NCI-H526 (cell line): ENCODE results near the gene TIMM10B.
"Not testable (repeated sequence)": the region's sequence is repeated elsewhere in the genome, so short reads cannot be mapped to it uniquely, and the experiment has no call there.

Experiments used
- DNase-seq, 2 experiments: peaks; one replicate each; lab custom pipeline; 2025; lab: John Stamatoyannopoulos, UW

Gene TIMM10B

DNA sequence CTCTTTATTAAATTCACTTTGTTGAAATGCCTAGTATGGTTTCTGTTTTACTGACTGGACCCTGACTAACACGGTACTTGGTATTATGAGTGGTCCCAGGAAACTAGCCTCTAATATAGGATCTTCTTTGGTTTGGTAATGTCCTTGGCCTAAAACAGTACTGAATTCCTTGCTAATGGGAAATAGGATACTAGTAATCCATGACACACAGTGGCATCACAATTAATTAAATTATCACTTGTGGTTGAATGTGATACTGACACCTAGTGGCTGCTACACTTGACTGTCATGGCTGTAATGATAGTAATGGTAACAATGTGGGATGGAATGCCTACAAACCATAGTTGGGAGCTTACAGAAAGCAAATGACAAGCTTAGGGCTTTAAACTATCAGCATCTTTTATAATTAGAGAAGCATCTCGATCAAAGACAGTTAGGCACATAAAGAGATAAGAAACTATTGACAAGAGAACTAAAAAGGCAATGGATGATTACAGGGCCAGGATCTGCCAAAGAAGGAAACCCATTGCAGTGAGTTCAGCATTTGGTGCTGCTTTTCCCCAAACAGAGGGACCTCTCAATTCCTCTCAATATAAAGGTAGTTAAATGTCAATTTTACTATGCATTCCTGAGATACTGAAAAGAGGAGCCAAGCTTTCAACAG, 24.4 kb downstream of the TIMM10B start:
- DNase-seq, result peak in 1 of 2 experiments; percentile 64

DNA sequence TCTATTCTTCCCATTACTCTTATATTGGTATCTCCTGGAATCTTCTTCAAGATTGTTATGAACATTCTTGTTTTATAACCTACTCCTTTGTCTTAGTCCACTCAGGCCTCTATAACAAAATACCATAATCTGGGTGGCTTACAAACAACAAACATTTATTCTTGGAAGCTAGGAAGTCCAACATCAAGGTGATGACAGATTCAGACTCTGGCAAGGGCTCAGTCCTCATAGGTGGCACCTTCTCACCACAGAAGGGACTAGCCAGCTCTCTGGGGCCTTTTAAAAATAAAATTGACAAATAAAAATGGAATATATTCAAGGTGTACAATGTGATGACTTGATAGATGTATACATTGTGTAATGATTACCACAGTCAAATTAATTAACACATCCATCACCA, 35.6 kb downstream of the TIMM10B start:
- no peak for DNase-seq

DNA sequence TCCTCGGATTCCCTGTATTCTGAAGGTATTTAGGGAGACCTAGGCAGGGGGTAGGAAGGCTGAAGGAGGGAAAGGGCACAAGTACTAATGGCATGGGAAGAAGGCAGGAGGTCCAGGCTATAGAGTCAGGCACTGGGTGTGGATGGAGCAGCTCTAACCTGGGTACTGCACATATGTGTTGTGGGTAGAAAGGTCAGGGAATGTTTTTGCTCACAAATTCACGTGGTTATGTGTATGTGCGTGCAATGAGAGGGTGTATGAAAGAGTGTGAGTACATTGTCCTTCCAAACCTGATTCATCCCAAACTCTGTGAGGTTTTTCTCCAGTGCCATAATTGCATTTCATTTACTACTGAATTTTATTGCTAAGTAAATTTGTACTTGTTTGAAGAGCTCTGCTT, 39.0 kb downstream of the TIMM10B start:
- no peak for DNase-seq

DNA sequence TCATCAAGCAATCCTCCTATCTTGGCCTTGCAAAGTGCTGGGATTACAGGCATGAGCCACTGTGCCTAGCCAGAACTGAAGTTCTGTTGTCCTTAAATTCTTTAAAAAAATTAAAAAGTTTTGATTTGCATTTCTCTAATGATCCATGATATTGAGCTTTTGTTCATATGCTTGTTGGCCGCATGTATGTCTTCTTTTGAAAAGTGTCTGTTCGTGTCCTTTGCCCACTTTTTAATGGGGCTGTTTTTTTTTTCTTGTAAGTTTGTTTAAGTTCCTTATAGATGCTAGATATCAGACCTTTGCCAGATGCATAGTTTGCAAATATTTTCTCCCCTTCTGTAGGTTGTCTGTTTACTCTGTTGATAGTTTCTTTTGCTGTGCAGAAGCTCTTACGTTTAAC, 40.6 kb downstream of the TIMM10B start:
- not testable (repeated sequence) for DNase-seq

DNA sequence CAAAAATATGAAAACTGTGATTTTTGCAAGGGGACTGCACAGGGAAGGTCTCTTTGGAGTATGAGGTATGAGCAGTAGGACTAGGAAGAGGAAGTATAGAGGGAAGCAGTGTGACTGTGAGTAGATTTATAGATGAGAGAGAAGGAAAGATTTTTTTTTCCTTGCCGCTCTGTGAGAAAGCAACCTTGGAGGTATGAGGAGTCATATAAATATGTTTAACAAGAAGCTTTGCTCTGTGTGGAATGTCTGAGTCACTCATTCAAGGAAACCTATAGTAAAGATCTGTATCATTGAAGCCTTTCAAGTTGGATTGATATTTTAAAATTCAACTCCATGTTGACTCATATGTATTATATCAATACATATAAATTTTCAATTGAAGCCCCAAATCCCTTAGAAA, 42.0 kb downstream of the TIMM10B start:
- no peak for DNase-seq

DNA sequence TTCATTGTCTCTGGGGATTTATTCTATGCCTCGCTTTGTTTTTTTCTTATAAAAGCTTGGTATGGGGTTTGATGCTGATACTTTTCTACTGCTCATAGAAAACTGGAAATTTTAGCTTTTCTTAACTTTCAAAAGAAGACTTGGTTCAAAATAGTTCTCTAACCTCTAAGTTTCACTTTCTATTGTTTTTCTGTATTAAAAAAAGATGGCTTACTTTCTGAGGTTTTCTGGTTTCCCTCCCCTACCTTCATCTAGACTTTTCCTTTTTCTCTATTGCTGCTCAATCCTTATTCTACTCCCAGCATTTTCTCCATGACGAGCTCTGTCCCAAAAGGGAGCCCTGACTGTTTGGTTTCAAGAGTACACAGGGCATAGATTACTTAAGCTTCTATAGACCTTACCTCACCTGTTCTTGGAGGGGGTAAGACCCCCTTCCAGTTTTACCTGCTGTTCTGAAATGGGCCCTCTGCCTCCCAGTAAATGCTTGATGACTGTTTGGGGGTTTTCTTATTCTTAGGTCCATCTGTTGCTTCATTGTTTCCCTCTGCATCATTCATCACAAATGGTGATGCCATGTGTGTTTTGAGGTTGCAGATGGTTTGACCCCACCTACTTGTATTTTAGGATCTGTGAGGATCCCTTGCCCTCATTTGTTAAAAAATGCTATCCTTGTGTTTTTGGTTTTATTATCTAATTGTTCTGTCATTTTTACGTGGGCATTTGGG, 45.3 kb downstream of the TIMM10B start:
- no peak for DNase-seq

DNA sequence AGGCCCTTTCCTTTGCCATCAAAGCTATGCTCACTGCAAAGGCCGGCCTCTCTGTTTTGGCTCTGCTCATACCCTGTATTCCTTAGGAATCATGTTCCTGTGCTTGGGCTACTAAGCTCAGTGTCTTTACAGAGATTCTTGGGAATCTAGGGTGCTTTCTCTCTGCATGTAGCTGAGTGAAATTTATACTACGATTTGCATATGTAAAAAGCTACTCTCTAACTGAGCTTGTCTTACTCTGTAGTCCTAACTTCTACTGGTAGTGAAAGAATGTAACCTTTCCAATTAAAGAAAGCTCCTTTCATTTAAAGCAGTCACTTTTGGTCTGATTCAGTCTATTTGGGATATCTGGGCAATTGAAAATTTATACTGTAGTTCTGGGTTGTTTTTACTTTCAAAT, 48.0 kb downstream of the TIMM10B start:
- DNase-seq, result peak; percentile 14 to 45

DNA sequence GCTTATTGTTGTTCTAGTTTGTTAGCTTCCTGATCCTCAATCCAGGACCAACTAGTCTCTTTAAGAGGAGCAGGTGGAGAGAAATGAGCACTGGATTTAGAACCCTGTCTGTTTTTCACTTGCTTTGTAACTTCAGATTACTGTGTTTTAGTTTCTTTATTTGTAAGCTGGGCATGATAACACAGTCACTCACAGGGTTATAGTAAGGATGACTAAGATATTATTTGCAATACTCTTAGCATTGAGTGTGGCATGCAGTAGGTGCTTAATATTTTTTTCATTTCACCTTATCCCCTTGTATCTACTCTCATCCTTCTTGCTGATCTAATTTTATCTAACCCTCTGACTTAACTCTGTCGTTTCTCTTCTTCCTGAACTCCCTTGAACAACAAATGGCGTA, 49.5 kb downstream of the TIMM10B start:
- DNase-seq, result no peak

DNA sequence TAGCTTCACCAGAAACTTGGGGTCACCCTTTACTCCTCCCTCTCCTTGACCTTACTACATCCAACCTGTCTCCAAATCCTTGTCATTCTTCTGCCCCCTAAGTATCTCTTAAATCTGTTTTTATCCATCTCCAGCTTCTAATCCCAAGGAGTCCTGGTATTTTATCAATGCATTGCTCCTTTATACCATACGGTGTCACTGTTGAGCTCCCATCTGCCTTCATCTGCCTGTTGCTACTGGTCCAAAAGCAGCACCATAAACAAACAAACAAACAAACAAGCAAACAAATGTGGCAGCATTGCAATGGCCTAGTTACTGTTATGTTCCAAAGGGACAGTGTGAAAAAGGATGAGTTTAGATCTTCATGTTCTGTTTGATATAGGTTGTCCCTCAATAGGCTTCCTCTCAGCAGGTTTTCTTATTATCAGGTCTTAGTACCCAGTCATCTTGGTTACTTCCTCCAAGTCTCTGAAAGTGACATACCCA, 50.0 kb downstream of the TIMM10B start:
- DNase-seq, result peak; percentile 9 to 41
